Measurements from ENCODE around the gene BRCA2. TPM values are rescaled to one million over a fixed set of nuclear protein-coding genes. Genes with fewer than 3 reads are reported as not detected.

The BRCA2 gene
- total RNA-seq (1 to 10 TPM; 2.2 to 4.7 (median 3.1) TPM), total RNA-seq (4.7 to 50.1 (median 11.8) reads per million in 29 experiments)
- 3.1 TPM for total RNA-seq (2013)

- peak; percentile 98 for ATAC-seq (replicated peaks in 1 of 4)
- under 1% methylated on average over 42 of the region's 60 CpGs for WGBS (ENCODE audit: insufficient coverage)
Observed at GRCh38 chr13:32315238-32316027, at the start of gene BRCA2, which contains the start of gene ZAR1L. BRCA2 (plus strand) TSS chr13:32315508; CDS start chr13:32316461, 953 bp downstream. ZAR1L (minus strand) TSS chr13:32315363; CDS start chr13:32311925, 3,438 bp downstream.

GRCh38 chr13:32265726-32266125 is 49.6 kb upstream of the BRCA2 start:
- POLR2A ChIA-PET, result interaction anchor here in 1 of 2 donors (0.7 kb wide), 1 partner anchor 892 kb away, joined by 4 read pairs; no protein-coding TSS in a partner anchor
- H3K27ac Mint-ChIP-seq, result no peak overlapping the region
- DNase-seq (no peak), ATAC-seq (replicated peaks in 1 of 4) (no peak)
- Histone ChIP-seq H3K27me3 (replicated peaks in 1 of 2; ENCODE audit: control insufficient read depth in 2 of 2, extremely low read depth in 1 of 2, insufficient read depth in 2 of 2, low read length in 1 of 2) (no peaks in the 10 kb centered on the region), H3K27ac (ENCODE audit: low read length) (no peak overlapping the region), H3K9me3 (no peaks in the 10 kb centered on the region), H3K4me1 (ENCODE audit: control insufficient read depth in 1 of 2, extremely low read depth in 1 of 2, insufficient read depth in 2 of 2, low read length in 2 of 2) (no peaks in the 10 kb centered on the region), H3K36me3 (ENCODE audit: control insufficient read depth in 2 of 2, extremely low read depth in 1 of 2, insufficient read depth in 1 of 2, low read length in 1 of 2) (no peaks in the 10 kb centered on the region), H3K4me3 (ENCODE audit: control insufficient read depth in 1 of 2, extremely low read depth in 1 of 2, low read length in 1 of 2) (no peak overlapping the region)
- H3K4me1 Mint-ChIP-seq, result no peaks in the 10 kb centered on the region
- CTCF ChIA-PET, result interaction anchor here in 1 of 2 donors (0.6 kb wide), 1 partner anchor 355 kb away, joined by 3 read pairs; no protein-coding TSS in a partner anchor
- no peaks in the 10 kb centered on the region for H3K9me3 Mint-ChIP-seq
- WGBS (ENCODE audit: insufficient coverage), result 67% methylated on average over 1 of the region's 2 CpGs
- no peak overlapping the region for H3K4me3 Mint-ChIP-seq
- H3K27me3 Mint-ChIP-seq, result no peaks in the 10 kb centered on the region
- H3K36me3 Mint-ChIP-seq, result no peaks in the 10 kb centered on the region

More at GRCh38 chr13:32315238-32316027, at the start of gene BRCA2, which contains the start of gene ZAR1L:
- Histone ChIP-seq H3K4me1 (ENCODE audit: control insufficient read depth in 1 of 2, extremely low read depth in 1 of 2, insufficient read depth in 2 of 2, low read length in 2 of 2) (peaks cover 0 to 14% of the 10 kb centered on the region in 2 experiments), H3K27ac (ENCODE audit: low read length) (peak within 1 kb of the TSS; percentile 98), H3K27me3 (replicated peaks in 1 of 2; ENCODE audit: control insufficient read depth in 2 of 2, extremely low read depth in 1 of 2, insufficient read depth in 2 of 2, low read length in 1 of 2) (no peaks in the 10 kb centered on the region), H3K36me3 (ENCODE audit: control insufficient read depth in 2 of 2, extremely low read depth in 1 of 2, insufficient read depth in 1 of 2, low read length in 1 of 2) (no peaks in the 10 kb centered on the region), H3K9me3 (no peaks in the 10 kb centered on the region), H3K4me3 (ENCODE audit: control insufficient read depth in 1 of 2, extremely low read depth in 1 of 2, low read length in 1 of 2) (peak within 1 kb of the TSS; percentile 71 to 92)
- Mint-ChIP-seq H3K9me3 (no peaks in the 10 kb centered on the region), H3K4me1 (peaks cover 11 to 17% (median 15%) of the 10 kb centered on the region in 3 donors), H3K27me3 (no peaks in the 10 kb centered on the region), H3K4me3 (peak within 1 kb of the TSS; percentile 94 to 96 (median 95)), H3K36me3 (no peaks in the 10 kb centered on the region), H3K27ac (peak within 1 kb of the TSS; percentile 99)
- ChIA-PET POLR2A (interaction anchor here (0.6 to 1.7 kb wide), 10 partner anchors 10 to 224 kb away, joined by 3 to 6 read pairs (median 4); partner anchors contain the start of gene N4BP2L1 (in 2 of the 2)), CTCF (interaction anchor here (0.6 to 1.6 kb wide), 11 partner anchors 9 to 1228 kb away, joined by 3 to 9 read pairs (median 3); partner anchors contain the start of gene PDS5B (in 1 of the 2))
- peak; percentile 74 to 94 (median 86) for DNase-seq

- H3K9me3 Mint-ChIP-seq, result no peaks in the 10 kb centered on the region
- POLR2A ChIA-PET, result interaction anchor here in 1 of 2 donors (0.7 kb wide), 1 partner anchor 892 kb away, joined by 4 read pairs; no protein-coding TSS in a partner anchor
- no peak overlapping the region for H3K4me3 Mint-ChIP-seq
- CTCF ChIA-PET, result no interaction called here
- H3K4me1 Mint-ChIP-seq, result no peaks in the 10 kb centered on the region
- Histone ChIP-seq H3K36me3 (ENCODE audit: control insufficient read depth in 2 of 2, extremely low read depth in 1 of 2, insufficient read depth in 1 of 2, low read length in 1 of 2) (no peaks in the 10 kb centered on the region), H3K4me3 (ENCODE audit: control insufficient read depth in 1 of 2, extremely low read depth in 1 of 2, low read length in 1 of 2) (no peak overlapping the region), H3K4me1 (ENCODE audit: control insufficient read depth in 1 of 2, extremely low read depth in 1 of 2, insufficient read depth in 2 of 2, low read length in 2 of 2) (no peaks in the 10 kb centered on the region), H3K27me3 (replicated peaks in 1 of 2; ENCODE audit: control insufficient read depth in 2 of 2, extremely low read depth in 1 of 2, insufficient read depth in 2 of 2, low read length in 1 of 2) (no peaks in the 10 kb centered on the region), H3K27ac (ENCODE audit: low read length) (no peak overlapping the region), H3K9me3 (no peaks in the 10 kb centered on the region)
- DNase-seq, result no peak
- H3K27ac Mint-ChIP-seq, result no peak overlapping the region
- H3K27me3 Mint-ChIP-seq, result no peaks in the 10 kb centered on the region
- ATAC-seq (replicated peaks in 1 of 4), result no peak
- H3K36me3 Mint-ChIP-seq, result no peaks in the 10 kb centered on the region
- WGBS (ENCODE audit: insufficient coverage), result no CpG with 5 or more reads among the region's 1 CpG
Observed at GRCh38 chr13:32266130-32266529, 49.2 kb upstream of the BRCA2 start.

- peak in 32 of 35 experiments; percentile 4 to 63 (median 37) for DNase-seq
Observed at GRCh38 chr13:32267836-32268439, 47.4 kb upstream of the BRCA2 start.

GRCh38 chr13:32272021-32272683 is 43.2 kb upstream of the BRCA2 start:
- Histone ChIP-seq H3K4me1 (ENCODE audit: control insufficient read depth in 1 of 2, extremely low read depth in 1 of 2, insufficient read depth in 2 of 2, low read length in 2 of 2) (no peaks in the 10 kb centered on the region), H3K27ac (ENCODE audit: low read length) (no peak overlapping the region), H3K27me3 (replicated peaks in 1 of 2; ENCODE audit: control insufficient read depth in 2 of 2, extremely low read depth in 1 of 2, insufficient read depth in 2 of 2, low read length in 1 of 2) (no peaks in the 10 kb centered on the region), H3K36me3 (ENCODE audit: control insufficient read depth in 2 of 2, extremely low read depth in 1 of 2, insufficient read depth in 1 of 2, low read length in 1 of 2) (peaks cover 0 to 5% of the 10 kb centered on the region in 2 donors), H3K9me3 (no peaks in the 10 kb centered on the region), H3K4me3 (ENCODE audit: control insufficient read depth in 1 of 2, extremely low read depth in 1 of 2, low read length in 1 of 2) (no peak overlapping the region)
- ATAC-seq (replicated peaks in 1 of 4) (no peak), DNase-seq (no peak)
- no CpG with 5 or more reads among the region's 4 CpGs for WGBS (ENCODE audit: insufficient coverage)
- Mint-ChIP-seq H3K4me1 (no peaks in the 10 kb centered on the region), H3K9me3 (no peaks in the 10 kb centered on the region), H3K4me3 (no peak overlapping the region), H3K27me3 (no peaks in the 10 kb centered on the region), H3K27ac (no peak overlapping the region), H3K36me3 (no peaks in the 10 kb centered on the region)
- ChIA-PET CTCF (no interaction called here), POLR2A (no interaction called here)

More at GRCh38 chr13:32267836-32268439, 47.4 kb upstream of the BRCA2 start:
- POLR2A ChIA-PET, result interaction anchor here (0.6 to 0.7 kb wide), 2 partner anchors 10 to 239 kb away, joined by 3 read pairs; no protein-coding TSS in a partner anchor
- H3K27me3 Mint-ChIP-seq, result no peaks in the 10 kb centered on the region
- no peaks in the 10 kb centered on the region for H3K4me1 ChIP-seq (ENCODE audit: control insufficient read depth in 1 of 2, extremely low read depth in 1 of 2, insufficient read depth in 2 of 2, low read length in 2 of 2)
- CTCF ChIA-PET, result interaction anchor here (0.5 to 1.9 kb wide), 7 partner anchors 12 to 569 kb away, joined by 3 to 5 read pairs (median 3); no protein-coding TSS in a partner anchor
- no peaks in the 10 kb centered on the region for H3K9me3 Mint-ChIP-seq
- H3K4me1 Mint-ChIP-seq, result no peaks in the 10 kb centered on the region
- no peak overlapping the region for H3K27ac Mint-ChIP-seq
- no peak overlapping the region for H3K4me3 ChIP-seq (ENCODE audit: control insufficient read depth in 1 of 2, extremely low read depth in 1 of 2, low read length in 1 of 2)
- no peaks in the 10 kb centered on the region for H3K36me3 Mint-ChIP-seq
- no peak overlapping the region for H3K4me3 Mint-ChIP-seq
- H3K36me3 ChIP-seq (ENCODE audit: control insufficient read depth in 2 of 2, extremely low read depth in 1 of 2, insufficient read depth in 1 of 2, low read length in 1 of 2), result no peaks in the 10 kb centered on the region
- no peak overlapping the region for H3K27ac ChIP-seq (ENCODE audit: low read length)
- 53% methylated on average over 3 of the region's 7 CpGs for WGBS (ENCODE audit: insufficient coverage)
- peak; percentile 64 to 80 (median 72) for ATAC-seq (replicated peaks in 1 of 4)
- no peaks in the 10 kb centered on the region for H3K27me3 ChIP-seq (replicated peaks in 1 of 2; ENCODE audit: control insufficient read depth in 2 of 2, extremely low read depth in 1 of 2, insufficient read depth in 2 of 2, low read length in 1 of 2)
- H3K9me3 ChIP-seq, result no peaks in the 10 kb centered on the region

- no peaks in the 10 kb centered on the region for H3K4me1 ChIP-seq (ENCODE audit: control insufficient read depth in 1 of 2, extremely low read depth in 1 of 2, insufficient read depth in 2 of 2, low read length in 2 of 2)
- DNase-seq, result no peak
- no peak overlapping the region for H3K4me3 Mint-ChIP-seq
- ATAC-seq (replicated peaks in 1 of 4), result no peak
- peaks cover 0 to 5% of the 10 kb centered on the region in 2 donors for H3K36me3 ChIP-seq (ENCODE audit: control insufficient read depth in 2 of 2, extremely low read depth in 1 of 2, insufficient read depth in 1 of 2, low read length in 1 of 2)
- POLR2A ChIA-PET, result no interaction called here
- H3K4me3 ChIP-seq (ENCODE audit: control insufficient read depth in 1 of 2, extremely low read depth in 1 of 2, low read length in 1 of 2), result no peak overlapping the region
- CTCF ChIA-PET, result no interaction called here
- no peaks in the 10 kb centered on the region for H3K27me3 ChIP-seq (replicated peaks in 1 of 2; ENCODE audit: control insufficient read depth in 2 of 2, extremely low read depth in 1 of 2, insufficient read depth in 2 of 2, low read length in 1 of 2)
- no peaks in the 10 kb centered on the region for H3K27me3 Mint-ChIP-seq
- no peaks in the 10 kb centered on the region for H3K9me3 ChIP-seq
- no peaks in the 10 kb centered on the region for H3K9me3 Mint-ChIP-seq
- no CpG with 5 or more reads among the region's 1 CpG for WGBS (ENCODE audit: insufficient coverage)
- H3K27ac ChIP-seq (ENCODE audit: low read length), result no peak overlapping the region
- H3K36me3 Mint-ChIP-seq, result peaks cover 7% of the 10 kb centered on the region
- H3K27ac Mint-ChIP-seq, result no peak overlapping the region
- no peaks in the 10 kb centered on the region for H3K4me1 Mint-ChIP-seq
Observed at GRCh38 chr13:32277839-32278238, 37.5 kb upstream of the BRCA2 start.

Data from T-cell (primary cell).